Body of pancreas (tissue), 4 donors: ENCODE data around the gene ANKH. TPM values are rescaled to one million over a fixed set of nuclear protein-coding genes. Genes with fewer than 3 reads are reported as not detected.

Source experiments
- ATAC-seq: fragments of 150-250 bp; one replicate; pipeline ENCODE4 v1.9.1; 2016
- DNase-seq, 4 donors: peaks; one replicate each; pipeline ENCODE4 v3.0.0-alpha.2; 2019
- H3K27ac ChIP-seq, 4 donors: fragments of 200-600 bp; sonication (generic); 1 replicate in 3 of 4; 2 replicates in 1 of 4; pipeline versions ENCODE4 v1.5.1 to v1.6.1; 2016 to 2019; ENCODE audit warnings: mild to moderate bottlenecking in 1 of 4, mixed read lengths in 1 of 4, moderate library complexity in 1 of 4
- H3K27me3 ChIP-seq, 2 donors: fragments of 200-600 bp; sonication (generic); one replicate each; pipeline ENCODE4 v1.6.0; 2016; ENCODE audit warnings: mild to moderate bottlenecking in 1 of 2
- H3K36me3 ChIP-seq, 2 donors: fragments of 200-600 bp; sonication (generic); replicated peaks in 1 of 2; 2 replicates each; pipeline ENCODE4 v1.5.1; 2016; ENCODE audit warnings: low read depth in 2 of 2; ENCODE audit not compliant: insufficient read depth in 1 of 2
- H3K4me1 ChIP-seq: fragments of 200-600 bp; sonication (generic); one replicate; pipeline ENCODE4 v1.6.0; 2016
- H3K4me3 ChIP-seq, 2 donors: fragments of 200-600 bp; sonication (generic); 1 replicate in 1 of 2; 2 replicates in 1 of 2; pipeline ENCODE4 v1.5.1; 2016 to 2019
- H3K9me3 ChIP-seq, 3 donors: fragments of 200-600 bp; sonication (generic); 1 replicate in 2 of 3; 2 replicates in 1 of 3; pipeline ENCODE4 v1.5.1; 2016
- CTCF ChIP-seq, 7 experiments: fragments of 450-650 bp in 4 of 7; fragments of 200-600 bp in 3 of 7; sonication (generic) in 3 of 7; IDR thresholded peaks; one replicate each; pipeline ENCODE4 v1.5.1; 2016 to 2019; ENCODE audit warnings: antibody characterized with exemption in 7 of 7
- POLR2A ChIP-seq, 3 donors: fragments of 450-650 bp; IDR thresholded peaks; one replicate each; pipeline ENCODE4 v1.6.1; 2016; ENCODE audit warnings: antibody characterized with exemption in 3 of 3, mild to moderate bottlenecking in 2 of 3
- WGBS, 2 donors: methylation state at CpG; one replicate each; pipeline ENCODE4 v1.1.5; 2017; 5-methylcytosine and 5-hydroxymethylcytosine counted together
- intact Hi-C: fragments of 100-400 bp; cut with DNase I; formaldehyde crosslinking; loops from one replicate; pipeline ENCODE4 v1.15.1; 2023
- total RNA-seq, 2 donors: library from RNA; depleted of rRNA; stranded (reverse); fragments of >200 nt; gene quantifications; one replicate each; pipeline ENCODE4 v1.1.0, GENCODE V29; 2016

The ANKH gene
- total RNA-seq, 2 donors from 2014 or later: 19.1 to 20.5 TPM

GRCh38 chr5:14831006-14831338 is 40.6 kb downstream of the ANKH start:
- ATAC-seq (no peak), DNase-seq (no peak)
- no peak overlapping the region for H3K27ac ChIP-seq
- H3K36me3 ChIP-seq: no peaks in the 10 kb centered on the region
- H3K9me3 ChIP-seq: no peaks in the 10 kb centered on the region
- TF ChIP-seq POLR2A (IDR thresholded peaks at IDR 0.05) (no peak), CTCF (IDR thresholded peaks at IDR 0.05) (no peak)
- intact Hi-C loops: no loop called here
- H3K27me3 ChIP-seq: no peaks in the 10 kb centered on the region
- 82 to 94% methylated on average over 2 of the region's 2 CpGs for WGBS, 2 donors
- H3K4me1 ChIP-seq: peaks cover 12% of the 10 kb centered on the region
- H3K4me3 ChIP-seq: no peak overlapping the region

GRCh38 chr5:14830210-14831005 is 41.2 kb downstream of the ANKH start:
- DNase-seq (peak in 2 of 4 donors; percentile 21 to 54), ATAC-seq (peak; percentile 56)
- 49 to 65% methylated on average over 12 of the region's 12 CpGs for WGBS, 2 donors

GRCh38 chr5:14829396-14829795 is 42.2 kb downstream of the ANKH start:
- no peak for DNase-seq
- 76 to 83% methylated on average over 3 of the region's 3 CpGs for WGBS, 2 donors
- TF ChIP-seq POLR2A (IDR thresholded peaks at IDR 0.05) (no peak), CTCF (IDR thresholded peaks at IDR 0.05) (no peak)
- no peak for ATAC-seq
- no peaks in the 10 kb centered on the region for H3K27me3 ChIP-seq
- no peak overlapping the region for H3K27ac ChIP-seq
- H3K9me3 ChIP-seq: no peaks in the 10 kb centered on the region
- peaks cover 16% of the 10 kb centered on the region for H3K4me1 ChIP-seq
- no peaks in the 10 kb centered on the region for H3K36me3 ChIP-seq
- no peak overlapping the region for H3K4me3 ChIP-seq
- intact Hi-C loops: no loop called here

More at GRCh38 chr5:14830210-14831005, 41.2 kb downstream of the ANKH start:
- intact Hi-C loops: no loop called here
- Histone ChIP-seq H3K27ac (no peak overlapping the region), H3K9me3 (no peaks in the 10 kb centered on the region), H3K4me1 (peaks cover 12% of the 10 kb centered on the region), H3K36me3 (no peaks in the 10 kb centered on the region), H3K27me3 (no peaks in the 10 kb centered on the region), H3K4me3 (no peak overlapping the region)
- no peak for TF ChIP-seq POLR2A (IDR thresholded peaks at IDR 0.05)
- TF ChIP-seq CTCF (IDR thresholded peaks at IDR 0.05): no peak

GRCh38 chr5:14826714-14827113 is 44.9 kb downstream of the ANKH start:
- WGBS, 2 donors: 93 to 95% methylated on average over 4 of the region's 4 CpGs
- no peaks in the 10 kb centered on the region for H3K36me3 ChIP-seq
- DNase-seq: no peak
- TF ChIP-seq POLR2A (IDR thresholded peaks at IDR 0.05) (no peak), CTCF (IDR thresholded peaks at IDR 0.05) (no peak)
- H3K9me3 ChIP-seq: no peaks in the 10 kb centered on the region
- ATAC-seq: no peak
- intact Hi-C loops: no loop called here
- no peak overlapping the region for H3K27ac ChIP-seq
- peaks cover 18% of the 10 kb centered on the region for H3K4me1 ChIP-seq
- H3K27me3 ChIP-seq: no peaks in the 10 kb centered on the region
- H3K4me3 ChIP-seq: no peak overlapping the region

- TF ChIP-seq POLR2A (IDR thresholded peaks at IDR 0.05): no peak
- no peak for TF ChIP-seq CTCF (IDR thresholded peaks at IDR 0.05)
- 46 to 48% methylated on average over 2 of the region's 2 CpGs for WGBS, 2 donors
Observed at GRCh38 chr5:14825977-14826376, 45.6 kb downstream of the ANKH start.

More at GRCh38 chr5:14825977-14826376, 45.6 kb downstream of the ANKH start:
- H3K36me3 ChIP-seq: no peaks in the 10 kb centered on the region
- H3K4me3 ChIP-seq: no peak overlapping the region
- ATAC-seq (no peak), DNase-seq (no peak)
- intact Hi-C loops: no loop called here
- no peak overlapping the region for H3K27ac ChIP-seq
- H3K4me1 ChIP-seq: peaks cover 18% of the 10 kb centered on the region
- H3K27me3 ChIP-seq: no peaks in the 10 kb centered on the region
- H3K9me3 ChIP-seq: no peaks in the 10 kb centered on the region
